PC-9 (cell line): ENCODE measurements around the gene NDUFAF8. TPM values are rescaled to one million over a fixed set of nuclear protein-coding genes. Genes with fewer than 3 reads are reported as not detected.
A peak's percentile ranks its signal among the peaks of the same experiment; 100 is the strongest.

Experiments
- Bru-seq: library from RNA; stranded (reverse); fragments of 400-500 nt; gene quantifications from one replicate; lab custom pipeline; 2021; lab: Mats Ljungman, UMichigan
- BruChase-seq, 2 experiments: library from RNA; stranded (reverse); fragments of 400-500 nt; gene quantifications; one replicate each; lab custom pipeline; 2021; lab: Mats Ljungman, UMichigan
- BruUV-seq: library from RNA; stranded (reverse); fragments of 400-500 nt; replicated peaks from 2 replicates; lab custom pipeline; 2021; lab: Mats Ljungman, UMichigan
- CTCF ChIA-PET: fragments of 300-600 bp; sonication (Branson Sonifier 250); formaldehyde crosslinking; loops from one replicate; lab custom pipeline; 2022; ENCODE audit warnings: antibody characterized with exemption; lab: Charles Lee
- POLR2A ChIA-PET: fragments of 300-600 bp; sonication (Branson Sonifier 250); formaldehyde crosslinking; loops from one replicate; lab custom pipeline; 2022; ENCODE audit warnings: antibody characterized with exemption; ENCODE audit not compliant: unreplicated experiment; lab: Charles Lee
- DNase-seq, 2 experiments: peaks; one replicate each; pipeline versions ENCODE4 v3.0.0 to v3.0.0-alpha.2; 2015 to 2022; ENCODE audit warnings: mixed read lengths in 1 of 2
- H2AFZ ChIP-seq: fragments of 200-600 bp; sonication (generic); 2 replicates; pipeline ENCODE4 v1.8.1; 2017; ENCODE audit warnings: antibody characterized with exemption
- H3F3A ChIP-seq: fragments of 200-600 bp; sonication (generic); 2 replicates; pipeline ENCODE4 v1.8.1; 2017; ENCODE audit warnings: antibody characterized with exemption, mild to moderate bottlenecking, low read depth; ENCODE audit not compliant: insufficient read depth
- H3K27ac ChIP-seq: fragments of 200-600 bp; sonication (generic); 2 replicates; pipeline ENCODE4 v1.6.1; 2016; ENCODE audit warnings: mixed run types
- H3K27me3 ChIP-seq: fragments of 200-600 bp; sonication (generic); 2 replicates; pipeline ENCODE4 v1.6.1; 2016; ENCODE audit warnings: low read depth, mixed run types; ENCODE audit not compliant: insufficient read depth
- H3K36me3 ChIP-seq: fragments of 200-600 bp; sonication (generic); 2 replicates; pipeline ENCODE4 v1.6.1; 2016; ENCODE audit warnings: low read depth, mixed run types
- H3K4me1 ChIP-seq: fragments of 200-600 bp; sonication (generic); replicated peaks from 2 replicates; pipeline ENCODE4 v1.6.1; 2016; ENCODE audit warnings: mixed run types; ENCODE audit not compliant: insufficient read depth
- H3K4me2 ChIP-seq: fragments of 200-600 bp; sonication (generic); 2 replicates; pipeline ENCODE4 v1.6.1; 2017; ENCODE audit warnings: mixed run types
- H3K4me3 ChIP-seq: fragments of 200-600 bp; sonication (generic); 2 replicates; pipeline ENCODE4 v1.6.1; 2016; ENCODE audit warnings: mixed run types
- H3K79me2 ChIP-seq: fragments of 200-600 bp; sonication (generic); 2 replicates; pipeline ENCODE4 v1.6.1; 2017; ENCODE audit warnings: low read depth, mixed run types
- H3K9me2 ChIP-seq: fragments of 200-600 bp; sonication (generic); 2 replicates; pipeline ENCODE4 v1.8.1; 2017; ENCODE audit warnings: mild to moderate bottlenecking; ENCODE audit not compliant: insufficient read depth
- H3K9me3 ChIP-seq: fragments of 200-600 bp; sonication (generic); 2 replicates; pipeline ENCODE4 v1.8.1; 2016; ENCODE audit warnings: low read depth; ENCODE audit not compliant: insufficient read depth
- H4K20me1 ChIP-seq: fragments of 200-600 bp; sonication (generic); 2 replicates; pipeline ENCODE4 v1.8.1; 2017; ENCODE audit not compliant: insufficient read depth
- EZH2 ChIP-seq: fragments of 200-600 bp; sonication (generic); IDR thresholded peaks from 2 replicates; pipeline ENCODE4 v1.8.0; 2017; ENCODE audit warnings: antibody characterized with exemption, low read depth
- intact Hi-C: fragments of 100-400 bp; cut with micrococcal nuclease; formaldehyde crosslinking; loops from one replicate; pipeline ENCODE4 v1.10.0; 2022; ENCODE audit not compliant: unreplicated experiment
- long read RNA-seq: library from polyadenylated mRNA; stranded (forward); transcript quantifications from one replicate; pipeline ENCODE4 v2.0.0, GENCODE V29; 2022
- total RNA-seq: library from RNA; stranded (reverse); gene quantifications from 2 replicates; pipeline ENCODE4 v1.2.3, GENCODE V29; 2021
- TF ChIP-seq, protein P1 (sequence below): fragments of 200-600 bp; sonication (generic); conservative IDR thresholded peaks from 2 replicates; pipeline ENCODE4 v1.6.1; 2017; ENCODE audit warnings: mixed run types, antibody characterized with exemption, mild to moderate bottlenecking, moderate library complexity

Gene NDUFAF8
- total RNA-seq (53.3 and 64.2 TPM in 2 replicates), Bru-seq, nascent RNA (percentile 82 among the genes with signal in this experiment), BruChase-seq, experiment 1, labeled RNA remaining after a 2-hour chase (percentile 80 among the genes with signal in this experiment), BruChase-seq, experiment 2, labeled RNA remaining after a 6-hour chase (percentile 82 among the genes with signal in this experiment)
- long read RNA-seq, transcript NDUFAF8-201 (3 exons, 615 nt): major isoform, 76 of 90 reads
- long read RNA-seq, partial matches to known transcripts: 2 of 90 reads
- long read RNA-seq, other reads (novel, unspliced or antisense): 9 of 90 reads

GRCh38 chr17:81238815-81239713 is at the start of gene NDUFAF8, which contains the start of gene TEPSIN:
TSS of gene NDUFAF8 (plus strand) at chr17:81239318. CDS start at chr17:81239364, 46 bp downstream.
TSS of gene TEPSIN (minus strand) at chr17:81239055. CDS start at chr17:81239033, 22 bp downstream.
- no TSS peak for BruUV-seq
- POLR2A ChIA-PET: interaction anchor here (0.5 to 0.6 kb wide), 4 partner anchors 16 to 304 kb away, joined by 3 to 10 read pairs (median 6); partner anchors contain the start of gene CEP131
- H3K27me3 ChIP-seq: no peaks in the 10 kb centered on the region
- peak within 1 kb of the TSS; percentile 87 for H3K4me2 ChIP-seq
- peaks cover 6% of the 10 kb centered on the region; the same call in 1 of the 2 replicates for H3K4me1 ChIP-seq
- TF ChIP-seq, protein P1, sequence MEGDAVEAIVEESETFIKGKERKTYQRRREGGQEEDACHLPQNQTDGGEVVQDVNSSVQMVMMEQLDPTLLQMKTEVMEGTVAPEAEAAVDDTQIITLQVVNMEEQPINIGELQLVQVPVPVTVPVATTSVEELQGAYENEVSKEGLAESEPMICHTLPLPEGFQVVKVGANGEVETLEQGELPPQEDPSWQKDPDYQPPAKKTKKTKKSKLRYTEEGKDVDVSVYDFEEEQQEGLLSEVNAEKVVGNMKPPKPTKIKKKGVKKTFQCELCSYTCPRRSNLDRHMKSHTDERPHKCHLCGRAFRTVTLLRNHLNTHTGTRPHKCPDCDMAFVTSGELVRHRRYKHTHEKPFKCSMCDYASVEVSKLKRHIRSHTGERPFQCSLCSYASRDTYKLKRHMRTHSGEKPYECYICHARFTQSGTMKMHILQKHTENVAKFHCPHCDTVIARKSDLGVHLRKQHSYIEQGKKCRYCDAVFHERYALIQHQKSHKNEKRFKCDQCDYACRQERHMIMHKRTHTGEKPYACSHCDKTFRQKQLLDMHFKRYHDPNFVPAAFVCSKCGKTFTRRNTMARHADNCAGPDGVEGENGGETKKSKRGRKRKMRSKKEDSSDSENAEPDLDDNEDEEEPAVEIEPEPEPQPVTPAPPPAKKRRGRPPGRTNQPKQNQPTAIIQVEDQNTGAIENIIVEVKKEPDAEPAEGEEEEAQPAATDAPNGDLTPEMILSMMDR: no peak
- TF ChIP-seq EZH2: no peak
- no peak within 1 kb of the TSS for H3K27ac ChIP-seq
- peak within 1 kb of the TSS; percentile 79 for H2AFZ ChIP-seq
- no peaks in the 10 kb centered on the region for H3F3A ChIP-seq
- no peaks in the 10 kb centered on the region for H3K9me3 ChIP-seq
- intact Hi-C loops: loop anchor here (1.0 kb wide), 1 partner anchor 250 kb away; no protein-coding TSS in a partner anchor
- peak within 1 kb of the TSS; percentile 75 for H3K4me3 ChIP-seq
- peak; percentile 97 to 99 for DNase-seq
- peaks cover 15% of the 10 kb centered on the region for H3K79me2 ChIP-seq
- CTCF ChIA-PET: interaction anchor here (0.5 to 0.6 kb wide), 2 partner anchors 172 to 313 kb away, joined by 3 read pairs; partner anchors contain the start of gene FAAP100
- H3K9me2 ChIP-seq: no peaks in the 10 kb centered on the region
- no peaks in the 10 kb centered on the region; the same call in 1 of the 2 replicates for H4K20me1 ChIP-seq
- H3K36me3 ChIP-seq: no peaks in the 10 kb centered on the region

DNA sequence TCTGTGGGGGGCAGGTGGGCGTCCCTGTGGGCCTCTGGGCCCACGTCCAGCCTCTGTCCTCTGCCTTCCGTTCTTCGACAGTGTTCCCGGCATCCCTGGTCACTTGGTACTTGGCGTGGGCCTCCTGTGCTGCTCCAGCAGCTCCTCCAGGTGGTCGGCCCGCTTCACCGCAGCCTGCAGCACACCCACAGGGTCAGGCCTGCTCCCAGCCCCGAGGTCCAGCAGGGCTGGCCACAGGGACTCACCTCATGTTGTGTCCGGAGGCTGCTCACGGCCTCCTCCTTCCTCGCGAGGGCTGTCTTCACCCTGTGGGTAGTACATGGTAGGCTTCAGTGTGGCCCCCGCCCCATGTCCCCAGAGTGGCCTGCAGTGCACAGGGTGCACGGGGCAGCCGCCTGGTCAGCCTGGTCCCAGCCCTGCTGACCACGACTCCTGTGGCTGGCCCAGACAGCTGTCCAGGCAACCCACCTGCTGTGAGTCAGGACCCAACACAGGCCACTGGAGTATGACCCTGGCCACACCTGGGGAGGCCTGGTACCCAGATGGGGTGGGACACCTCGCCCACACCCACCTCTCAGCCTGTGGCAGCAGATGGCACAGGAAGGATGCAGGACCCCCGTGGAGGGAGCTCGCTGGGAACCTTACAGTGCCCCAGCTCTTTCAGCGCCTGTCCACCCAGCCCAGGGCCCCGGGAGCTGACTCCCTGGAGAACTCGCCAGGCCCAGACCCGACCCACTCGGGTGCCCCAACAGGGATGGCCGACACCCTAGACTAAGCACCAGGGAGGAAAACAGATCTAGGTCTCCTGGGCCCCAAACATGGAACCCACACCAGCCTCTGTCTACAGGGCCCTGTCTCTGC is 49.2 kb upstream of the NDUFAF8 start:
- Histone ChIP-seq H3K9me2 (no peaks in the 10 kb centered on the region), H3K4me2 (no peak overlapping the region), H3K9me3 (no peaks in the 10 kb centered on the region), H3K79me2 (no peaks in the 10 kb centered on the region), H3K36me3 (no peaks in the 10 kb centered on the region), H4K20me1 (no peaks in the 10 kb centered on the region), H2AFZ (no peak overlapping the region), H3K4me1 (peaks cover 7% of the 10 kb centered on the region; the same call in 1 of the 2 replicates), H3K27ac (no peak overlapping the region), H3K27me3 (no peaks in the 10 kb centered on the region), H3K4me3 (no peak overlapping the region), H3F3A (no peaks in the 10 kb centered on the region)
- no TSS peak for BruUV-seq
- ChIA-PET POLR2A (no interaction called here), CTCF (no interaction called here)
- no peak for TF ChIP-seq EZH2
- TF ChIP-seq, protein P1: peak; percentile 26; the same call in 1 of the 2 replicates
- intact Hi-C loops: no loop called here
- no peak for DNase-seq
